LNCaP clone FGC (cell line): ENCODE measurements around the gene NUDCD3.

ENCODE experiments used
- DNase-seq: peaks from one replicate; pipeline ENCODE4 v3.0.0-alpha.2; 2011; ENCODE audit warnings: low read depth
- H3K4me3 ChIP-seq: 2 replicates; pipeline ENCODE4 v1.5.1; 2011; ENCODE audit warnings: mild to moderate bottlenecking, low read depth, low read length, control low read depth
- CTCF ChIP-seq: IDR thresholded peaks from 2 replicates; pipeline ENCODE4 v1.5.1; 2012; ENCODE audit warnings: mild to moderate bottlenecking; ENCODE audit not compliant: control insufficient read depth, insufficient read depth; ENCODE audit errors: extremely low read depth

NUDCD3 gene

GRCh38 chr7:44460325-44460724, 30.1 kb downstream of the NUDCD3 start:
- no peak for TF ChIP-seq CTCF
- no peak for DNase-seq
- no peak overlapping the region for H3K4me3 ChIP-seq

GRCh38 chr7:44455155-44455554, 35.3 kb downstream of the NUDCD3 start:
- no peak for TF ChIP-seq CTCF
- DNase-seq = no peak
- H3K4me3 ChIP-seq = no peak overlapping the region

GRCh38 chr7:44454348-44454747, 36.1 kb downstream of the NUDCD3 start:
- H3K4me3 ChIP-seq = no peak overlapping the region
- TF ChIP-seq CTCF = no peak
- DNase-seq = no peak

- TF ChIP-seq CTCF = no peak
- no peak overlapping the region for H3K4me3 ChIP-seq
- DNase-seq = no peak
Measured at GRCh38 chr7:44451123-44451522, 39.3 kb downstream of the NUDCD3 start.

GRCh38 chr7:44449584-44449928, 40.9 kb downstream of the NUDCD3 start:
- H3K4me3 ChIP-seq = no peak overlapping the region
- no peak for TF ChIP-seq CTCF
- no peak for DNase-seq

- H3K4me3 ChIP-seq = no peak overlapping the region
- TF ChIP-seq CTCF = no peak
- DNase-seq = no peak
Measured at GRCh38 chr7:44448922-44449583, 41.4 kb downstream of the NUDCD3 start.

- H3K4me3 ChIP-seq = no peak overlapping the region
- TF ChIP-seq CTCF = no peak
- DNase-seq = no peak
Measured at GRCh38 chr7:44447874-44448425, 42.5 kb downstream of the NUDCD3 start.
